ENCODE results near the gene PTPRT. TPM values are rescaled to one million over a fixed set of nuclear protein-coding genes. Genes with fewer than 3 reads are reported as not detected.

Gene PTPRT
- total RNA-seq, 4 donors from 2014 or later = under 0.01 to 0.64 (median 0.40) TPM

- 55 to 66% methylated on average over 6 to 8 of the region's 8 CpGs for WGBS, 2 donors (ENCODE audit: low coverage in 1 of 2)
These were observed 342.8 kb downstream of the PTPRT start for GRCh38 chr20:42846784-42847490.

GRCh38 chr20:42844751-42845150 is 345.0 kb downstream of the PTPRT start:
- WGBS, 2 donors (ENCODE audit: low coverage in 1 of 2) = 93 to 100% methylated on average over 2 to 6 of the region's 6 CpGs
- intact Hi-C loops (cut with DNase I; ENCODE audit: low total_unique reads) (no loop called here), in situ Hi-C loops (cut with MboI; ENCODE audit: low pct_ligation_motif_present in 1 of 4, low pct_unique_long_range_greater_than_20kb in 1 of 4, low sequenced_read_pairs in 3 of 4) (no loop called here)
- DNase-seq = no peak
- no peaks in the 10 kb centered on the region for H3K36me3 ChIP-seq
- no peaks in the 10 kb centered on the region for H3K4me1 ChIP-seq
- H3K4me3 ChIP-seq = no peak overlapping the region
- H3K9me3 ChIP-seq = no peaks in the 10 kb centered on the region
- no peak overlapping the region for H3K27ac ChIP-seq
- TF ChIP-seq POLR2AphosphoS5 (IDR thresholded peaks at IDR 0.05) = no peak
- no peak for TF ChIP-seq CTCF (IDR thresholded peaks at IDR 0.05)
- no peak for TF ChIP-seq POLR2A (IDR thresholded peaks at IDR 0.05)
- TF ChIP-seq EP300 (IDR thresholded peaks at IDR 0.05; ENCODE audit: low read depth) = no peak
- H3K27me3 ChIP-seq = no peaks in the 10 kb centered on the region

More at GRCh38 chr20:42846784-42847490, 342.8 kb downstream of the PTPRT start:
- TF ChIP-seq CTCF (IDR thresholded peaks at IDR 0.05) (no peak), POLR2A (IDR thresholded peaks at IDR 0.05) (no peak), EP300 (IDR thresholded peaks at IDR 0.05; ENCODE audit: low read depth) (no peak), POLR2AphosphoS5 (IDR thresholded peaks at IDR 0.05) (no peak)
- Histone ChIP-seq H3K4me3 (no peak overlapping the region), H3K4me1 (no peaks in the 10 kb centered on the region), H3K27ac (no peak overlapping the region), H3K9me3 (no peaks in the 10 kb centered on the region), H3K27me3 (no peaks in the 10 kb centered on the region), H3K36me3 (no peaks in the 10 kb centered on the region)
- intact Hi-C loops (cut with DNase I; ENCODE audit: low total_unique reads) = no loop called here
- DNase-seq = no peak
- in situ Hi-C loops (cut with MboI; ENCODE audit: low pct_ligation_motif_present in 1 of 4, low pct_unique_long_range_greater_than_20kb in 1 of 4, low sequenced_read_pairs in 3 of 4) = no loop called here

GRCh38 chr20:42837456-42837855 is 352.2 kb downstream of the PTPRT start:
- WGBS, 2 donors (ENCODE audit: low coverage in 1 of 2) = 82 to 100% methylated on average over 1 to 3 of the region's 3 CpGs
- H3K36me3 ChIP-seq = no peaks in the 10 kb centered on the region
- H3K9me3 ChIP-seq = no peaks in the 10 kb centered on the region
- no peaks in the 10 kb centered on the region for H3K27me3 ChIP-seq
- intact Hi-C loops (cut with DNase I; ENCODE audit: low total_unique reads) (no loop called here), in situ Hi-C loops (cut with MboI; ENCODE audit: low pct_ligation_motif_present in 1 of 4, low pct_unique_long_range_greater_than_20kb in 1 of 4, low sequenced_read_pairs in 3 of 4) (no loop called here)
- no peak for DNase-seq
- no peak overlapping the region for H3K4me3 ChIP-seq
- TF ChIP-seq EP300 (IDR thresholded peaks at IDR 0.05; ENCODE audit: low read depth) = no peak
- no peak for TF ChIP-seq POLR2AphosphoS5 (IDR thresholded peaks at IDR 0.05)
- no peak for TF ChIP-seq CTCF (IDR thresholded peaks at IDR 0.05)
- TF ChIP-seq POLR2A (IDR thresholded peaks at IDR 0.05) = no peak
- no peak overlapping the region for H3K27ac ChIP-seq
- no peaks in the 10 kb centered on the region for H3K4me1 ChIP-seq

- DNase-seq = no peak
- Histone ChIP-seq H3K27ac (no peak overlapping the region), H3K4me3 (no peak overlapping the region), H3K9me3 (no peaks in the 10 kb centered on the region), H3K36me3 (no peaks in the 10 kb centered on the region), H3K4me1 (no peaks in the 10 kb centered on the region), H3K27me3 (no peaks in the 10 kb centered on the region)
- intact Hi-C loops (cut with DNase I; ENCODE audit: low total_unique reads) = no loop called here
- in situ Hi-C loops (cut with MboI; ENCODE audit: low pct_ligation_motif_present in 1 of 4, low pct_unique_long_range_greater_than_20kb in 1 of 4, low sequenced_read_pairs in 3 of 4) = no loop called here
- no peak for TF ChIP-seq POLR2AphosphoS5 (IDR thresholded peaks at IDR 0.05)
- TF ChIP-seq CTCF (IDR thresholded peaks at IDR 0.05) = no peak
- TF ChIP-seq EP300 (IDR thresholded peaks at IDR 0.05; ENCODE audit: low read depth) = no peak
- no peak for TF ChIP-seq POLR2A (IDR thresholded peaks at IDR 0.05)
- WGBS, 2 donors (ENCODE audit: low coverage in 1 of 2) = 58 to 64% methylated on average over 4 to 5 of the region's 5 CpGs
These were observed 353.4 kb downstream of the PTPRT start for GRCh38 chr20:42836339-42836738.

All from transverse colon (tissue), 4 donors.